K562 (cell line): Measurements from ENCODE around the gene ADTRP. TPM values are rescaled to one million over a fixed set of nuclear protein-coding genes. Genes with fewer than 3 reads are reported as not detected.

Experiments
- CEBPG ChIP-seq, 3 experiments: fragments of 200-800 bp in 1 of 3; sonication (Bioruptor generic) in 1 of 3; sonication (generic) in 1 of 3; formaldehyde crosslinking in 1 of 3; IDR thresholded peaks in 2 of 3; conservative IDR thresholded peaks in 1 of 3; 2 replicates each; pipeline versions ENCODE4 v1.6.1 to v1.8.0; 2016 to 2022; ENCODE audit warnings: missing compliant biosample characterization in 2 of 3, missing genetic modification characterization in 2 of 3, mild to moderate bottlenecking in 1 of 3, missing genetic modification reagents in 1 of 3
- CREM ChIP-seq: IDR thresholded peaks from 2 replicates; pipeline ENCODE4 v1.6.1; 2014; ENCODE audit warnings: antibody characterized with exemption, low read depth
- DMBX1 ChIP-seq: fragments of 250-450 bp; sonication (Bioruptor Pico); IDR thresholded peaks from 2 replicates; pipeline ENCODE4 v1.8.0; 2022; ENCODE audit warnings: inconsistent platforms, mild to moderate bottlenecking, moderate library complexity, borderline replicate concordance
- KLF10 ChIP-seq: fragments of 250-450 bp; sonication (Bioruptor Pico); IDR thresholded peaks from 2 replicates; pipeline ENCODE4 v1.6.1; 2021; ENCODE audit warnings: matching md5 sums
- MCM3 ChIP-seq: fragments of 450-650 bp; IDR thresholded peaks from 2 replicates; pipeline ENCODE4 v1.6.1; 2016
- MLLT1 ChIP-seq, 2 experiments: fragments of 450-650 bp; IDR thresholded peaks; 2 replicates each; pipeline ENCODE4 v1.6.1; 2016
- MTA3 ChIP-seq: fragments of 450-650 bp; formaldehyde crosslinking; IDR thresholded peaks from 2 replicates; pipeline ENCODE4 v1.6.1; 2017; ENCODE audit warnings: mild to moderate bottlenecking, borderline replicate concordance
- NR2C2 ChIP-seq, 2 experiments: fragments of 200-800 bp in 1 of 2; sonication (Bioruptor generic) in 1 of 2; sonication (generic) in 1 of 2; formaldehyde crosslinking in 1 of 2; IDR thresholded peaks; 2 replicates each; pipeline versions ENCODE4 v1.6.1 to v1.8.0; 2016 to 2022; ENCODE audit warnings: mild to moderate bottlenecking in 1 of 2, missing compliant biosample characterization in 1 of 2, missing genetic modification characterization in 1 of 2, missing genetic modification reagents in 1 of 2
- PHF8 ChIP-seq: fragments of 200-600 bp; sonication (generic); IDR thresholded peaks from 2 replicates; pipeline ENCODE4 v1.6.1; 2012; ENCODE audit warnings: mixed run types, mild to moderate bottlenecking, inconsistent platforms, low read length, moderate library complexity, borderline replicate concordance
- POLR2AphosphoS5 ChIP-seq: IDR thresholded peaks from 2 replicates; pipeline ENCODE4 v1.6.1; 2011; ENCODE audit warnings: mild to moderate bottlenecking, low read depth, low read length, moderate library complexity; ENCODE audit not compliant: control insufficient read depth, insufficient read depth
- SAFB2 ChIP-seq: fragments of 200-400 bp; formaldehyde crosslinking; IDR thresholded peaks from 2 replicates; pipeline ENCODE4 v1.6.1; 2018; ENCODE audit warnings: borderline replicate concordance, low read length, low read depth, moderate library complexity; ENCODE audit not compliant: severe bottlenecking
- TAL1 ChIP-seq: fragments of 450-650 bp; IDR thresholded peaks from 2 replicates; pipeline ENCODE4 v1.6.1; 2016; ENCODE audit warnings: mild to moderate bottlenecking
- TCF3 ChIP-seq: sonication (generic); formaldehyde crosslinking; IDR thresholded peaks from 2 replicates; pipeline ENCODE4 v1.4.0; 2020; ENCODE audit warnings: mild to moderate bottlenecking, missing genetic modification reagents
- TRIM24 ChIP-seq, 2 experiments: fragments of 450-650 bp; IDR thresholded peaks; 2 replicates each; pipeline ENCODE4 v1.6.1; 2016
- ZNF263 ChIP-seq: sonication (generic); formaldehyde crosslinking; IDR thresholded peaks from 2 replicates; pipeline ENCODE4 v1.8.0; 2022; ENCODE audit warnings: mild to moderate bottlenecking, missing genetic modification reagents, borderline replicate concordance
- ZNF592 ChIP-seq: fragments of 450-650 bp; IDR thresholded peaks from 2 replicates; pipeline ENCODE4 v1.6.1; 2017; ENCODE audit warnings: antibody characterized with exemption, mild to moderate bottlenecking
- polyA plus RNA-seq, 8 experiments: library from polyadenylated mRNA; depleted of rRNA in 4 of 8; stranded (reverse) in 5 of 8; unstranded in 3 of 8; fragments of >200 nt; fragmentation: Nextera tagmentation in 2 of 8; fragmentation: Illumina TruSeq in 1 of 8; extraction: Ambion mirVana in 2 of 8; extraction: Trizol in 1 of 8; gene quantifications; 2 replicates each; pipeline versions ENCODE4 v1.2.1 to v1.2.3, GENCODE V29; 2011 to 2014; ENCODE audit warnings: inconsistent platforms in 1 of 8, missing spikeins in 1 of 8
- total RNA-seq, 7 experiments: library from RNA; depleted of rRNA in 6 of 7; stranded (reverse); fragments of >200 nt in 6 of 7; fragmentation: Illumina TruSeq in 2 of 7; extraction: Trizol in 2 of 7; gene quantifications; 2 replicates each; pipeline versions ENCODE4 v1.2.1 to v1.2.3, GENCODE V29; 2011 to 2021; ENCODE audit warnings: low replicate concordance in 1 of 7
- TF ChIP-seq, protein P1 (sequence below), 2 experiments: fragments of 450-650 bp in 1 of 2; sonication (generic) in 1 of 2; formaldehyde crosslinking; conservative IDR thresholded peaks; 2 replicates each; pipeline versions ENCODE4 v1.4.0 to v1.8.1; 2020 to 2022; ENCODE audit warnings: mild to moderate bottlenecking in 1 of 2, missing genetic modification reagents in 1 of 2
- TF ChIP-seq, protein P2 (sequence below): fragments of 450-650 bp; IDR thresholded peaks from 2 replicates; pipeline ENCODE4 v1.6.1; 2016; ENCODE audit warnings: borderline replicate concordance

The ADTRP gene
- total and polyA plus RNA-seq, 9 of the 15 experiments (the other 6 are each of a cell fraction or from before 2014, with no cell fraction given), result 7.4 to 24.0 (median 13.6) TPM

- TF ChIP-seq MTA3 (0 out of 2 replicates have a peak, but pooled peaks have one; percentile 15), MCM3 (no peak), TCF3 (CRISPR knock-in tag) (peak; percentile 50; the same call in 1 of the 2 replicates), TRIM24 (IDR thresholded peaks at IDR 0.05) (peak in 1 of 2 experiments; percentile 33; a peak in 2 of 4 replicates), CEBPG (CRISPR knock-in tag; IDR thresholded peaks at IDR 0.05) (no peak), CEBPG (tag; conservative IDR thresholded peaks at IDR 0.05 in 1 of 2, IDR thresholded peaks at IDR 0.05 in 1 of 2) (0 out of 4 replicates have a peak, but pooled peaks of 1 of the 2 experiments have one; percentile 7), PHF8 (peak; percentile 27; the same call in 1 of the 2 replicates), POLR2AphosphoS5 (0 out of 2 replicates have a peak, but pooled peaks have one; percentile 17), MLLT1 (IDR thresholded peaks at IDR 0.05) (peak in 1 of 2 experiments; percentile 81; a peak in 1 of 4 replicates), ZNF592 (peak; percentile 82), CREM (peak; percentile 61; the same call in 1 of the 2 replicates), TAL1 (peak; percentile 53), DMBX1 (CRISPR knock-in tag) (no peak), KLF10 (CRISPR knock-in tag) (no peak), ZNF263 (CRISPR knock-in tag) (no peak), SAFB2 (no peak), NR2C2 (CRISPR knock-in tag; IDR thresholded peaks at IDR 0.05) (no peak), NR2C2 (tag; IDR thresholded peaks at IDR 0.05) (peak; percentile 42; the same call in 1 of the 2 replicates)
- TF ChIP-seq, protein P1, sequence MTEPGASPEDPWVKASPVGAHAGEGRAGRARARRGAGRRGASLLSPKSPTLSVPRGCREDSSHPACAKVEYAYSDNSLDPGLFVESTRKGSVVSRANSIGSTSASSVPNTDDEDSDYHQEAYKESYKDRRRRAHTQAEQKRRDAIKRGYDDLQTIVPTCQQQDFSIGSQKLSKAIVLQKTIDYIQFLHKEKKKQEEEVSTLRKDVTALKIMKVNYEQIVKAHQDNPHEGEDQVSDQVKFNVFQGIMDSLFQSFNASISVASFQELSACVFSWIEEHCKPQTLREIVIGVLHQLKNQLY (CRISPR knock-in tag; conservative IDR thresholded peaks at IDR 0.05), result no peak
- TF ChIP-seq, protein P2, sequence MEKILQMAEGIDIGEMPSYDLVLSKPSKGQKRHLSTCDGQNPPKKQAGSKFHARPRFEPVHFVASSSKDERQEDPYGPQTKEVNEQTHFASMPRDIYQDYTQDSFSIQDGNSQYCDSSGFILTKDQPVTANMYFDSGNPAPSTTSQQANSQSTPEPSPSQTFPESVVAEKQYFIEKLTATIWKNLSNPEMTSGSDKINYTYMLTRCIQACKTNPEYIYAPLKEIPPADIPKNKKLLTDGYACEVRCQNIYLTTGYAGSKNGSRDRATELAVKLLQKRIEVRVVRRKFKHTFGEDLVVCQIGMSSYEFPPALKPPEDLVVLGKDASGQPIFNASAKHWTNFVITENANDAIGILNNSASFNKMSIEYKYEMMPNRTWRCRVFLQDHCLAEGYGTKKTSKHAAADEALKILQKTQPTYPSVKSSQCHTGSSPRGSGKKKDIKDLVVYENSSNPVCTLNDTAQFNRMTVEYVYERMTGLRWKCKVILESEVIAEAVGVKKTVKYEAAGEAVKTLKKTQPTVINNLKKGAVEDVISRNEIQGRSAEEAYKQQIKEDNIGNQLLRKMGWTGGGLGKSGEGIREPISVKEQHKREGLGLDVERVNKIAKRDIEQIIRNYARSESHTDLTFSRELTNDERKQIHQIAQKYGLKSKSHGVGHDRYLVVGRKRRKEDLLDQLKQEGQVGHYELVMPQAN, result no peak
Observed at GRCh38 chr6:11778648-11779328, at the start of gene ADTRP (continued).
